Choroid plexus epithelial cell (primary cell): Measurements from ENCODE around the gene TMEM250.

ENCODE experiments used
- DNase-seq: peaks from one replicate; pipeline ENCODE4 v3.0.0-alpha.2; 2010; ENCODE audit warnings: low read depth
- H3K4me3 ChIP-seq: 2 replicates; pipeline ENCODE4 v1.5.1; 2011; ENCODE audit warnings: low read depth, mild to moderate bottlenecking, control low read depth, low read length, moderate library complexity
- CTCF ChIP-seq: conservative IDR thresholded peaks from 2 replicates; pipeline ENCODE4 v1.5.1; 2011; ENCODE audit warnings: low read depth, mild to moderate bottlenecking, control low read depth, inconsistent platforms, low read length, moderate library complexity

The TMEM250 gene

GRCh38 chr9:136079916-136080246 lies 38.8 kb downstream of the TMEM250 start:
- TF ChIP-seq CTCF: no peak
- no peak overlapping the region for H3K4me3 ChIP-seq
- no peak for DNase-seq

DNA sequence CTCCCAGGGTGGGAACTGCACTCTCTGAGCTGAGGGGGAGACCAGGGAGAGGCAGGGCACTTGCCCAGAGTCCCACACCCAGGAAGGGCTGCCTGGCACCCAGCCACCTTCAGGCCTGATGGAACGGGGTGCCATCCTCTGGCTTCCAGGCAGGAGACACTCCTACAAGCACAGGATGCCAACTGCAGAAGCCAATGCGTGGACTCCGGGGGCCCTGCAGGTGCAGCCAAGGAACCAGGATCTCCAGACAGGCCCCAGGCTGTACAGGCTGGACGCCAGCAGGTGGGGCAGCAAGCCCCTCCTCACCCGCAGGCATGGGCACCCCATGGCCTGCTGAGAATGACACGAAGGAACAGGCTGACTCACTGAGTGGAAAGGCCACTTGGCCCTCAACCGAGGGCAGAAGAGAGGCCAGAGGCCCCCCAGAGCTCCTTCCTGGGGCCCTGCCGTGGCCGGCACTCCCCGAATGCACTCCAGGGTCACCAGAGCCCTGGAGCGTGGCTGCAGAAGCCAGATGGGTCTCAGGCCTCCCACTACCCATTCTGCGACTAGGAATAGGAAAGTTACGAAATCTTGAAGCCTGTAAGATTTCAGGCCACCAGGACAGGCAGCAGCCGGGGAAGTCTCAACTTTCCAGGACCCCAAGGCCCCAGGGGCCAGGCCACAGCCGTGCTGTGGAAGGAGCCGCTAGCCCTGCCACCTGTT lies 39.3 kb downstream of the TMEM250 start:
- H3K4me3 ChIP-seq: no peak overlapping the region
- no peak for TF ChIP-seq CTCF
- DNase-seq: peak; percentile 13

DNA sequence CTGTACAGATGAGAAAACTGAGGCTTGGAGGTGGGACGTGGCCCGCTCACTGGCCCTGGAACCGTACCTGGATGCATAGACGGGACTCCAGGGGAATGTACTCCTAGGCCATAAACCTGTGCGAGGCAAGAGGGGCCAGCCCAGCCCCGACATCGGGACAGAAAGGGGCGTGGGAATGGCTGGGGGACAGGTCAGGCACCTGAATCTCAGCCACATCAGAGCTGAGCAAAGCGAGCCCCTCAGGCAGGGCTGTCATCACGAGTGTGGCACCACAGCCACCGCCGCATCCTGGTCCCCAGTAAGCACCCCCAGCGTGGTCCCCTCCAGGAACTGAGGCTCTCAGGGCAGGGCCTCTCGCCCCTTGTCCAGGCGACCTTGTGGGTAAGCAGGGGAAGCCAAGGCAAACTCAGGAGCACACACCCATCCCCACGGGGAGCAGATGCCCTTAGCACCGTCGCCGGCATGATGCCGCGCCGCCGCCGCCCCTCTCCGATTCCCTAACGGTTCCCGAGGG lies 40.1 kb downstream of the TMEM250 start:
- TF ChIP-seq CTCF: no peak
- DNase-seq: no peak
- H3K4me3 ChIP-seq: no peak overlapping the region

- DNase-seq: no peak
- TF ChIP-seq CTCF: no peak
- H3K4me3 ChIP-seq: no peak overlapping the region
Measured at GRCh38 chr9:136078024-136078423, 40.7 kb downstream of the TMEM250 start.

- DNase-seq: peak; percentile 41
- no peak for TF ChIP-seq CTCF
- no peak overlapping the region for H3K4me3 ChIP-seq
Measured at GRCh38 chr9:136077491-136077890, 41.2 kb downstream of the TMEM250 start.

GRCh38 chr9:136075881-136076678 lies 42.6 kb downstream of the TMEM250 start:
- no peak for TF ChIP-seq CTCF
- no peak for DNase-seq
- H3K4me3 ChIP-seq: no peak overlapping the region
